Head of caudate nucleus (tissue), 42 donors: ENCODE measurements around the gene TMSB15B.
A peak's percentile ranks its signal among the peaks of the same experiment; 100 is the strongest.
"Not testable (repeated sequence)": the region's sequence is repeated elsewhere in the genome, so short reads cannot be mapped to it uniquely, and the experiment has no call there.

Experiments used
- DNase-seq, 42 donors: peaks; one replicate each; pipeline versions ENCODE4 v3.0.0 to v3.0.0-alpha.2; 2020 to 2021; ENCODE audit warnings: mixed read lengths in 7 of 42
- intact Hi-C: fragments of 100-400 bp; cut with DNase I; formaldehyde crosslinking; loops from one replicate; pipeline ENCODE4 v1.15.0; 2022

Gene TMSB15B

DNA sequence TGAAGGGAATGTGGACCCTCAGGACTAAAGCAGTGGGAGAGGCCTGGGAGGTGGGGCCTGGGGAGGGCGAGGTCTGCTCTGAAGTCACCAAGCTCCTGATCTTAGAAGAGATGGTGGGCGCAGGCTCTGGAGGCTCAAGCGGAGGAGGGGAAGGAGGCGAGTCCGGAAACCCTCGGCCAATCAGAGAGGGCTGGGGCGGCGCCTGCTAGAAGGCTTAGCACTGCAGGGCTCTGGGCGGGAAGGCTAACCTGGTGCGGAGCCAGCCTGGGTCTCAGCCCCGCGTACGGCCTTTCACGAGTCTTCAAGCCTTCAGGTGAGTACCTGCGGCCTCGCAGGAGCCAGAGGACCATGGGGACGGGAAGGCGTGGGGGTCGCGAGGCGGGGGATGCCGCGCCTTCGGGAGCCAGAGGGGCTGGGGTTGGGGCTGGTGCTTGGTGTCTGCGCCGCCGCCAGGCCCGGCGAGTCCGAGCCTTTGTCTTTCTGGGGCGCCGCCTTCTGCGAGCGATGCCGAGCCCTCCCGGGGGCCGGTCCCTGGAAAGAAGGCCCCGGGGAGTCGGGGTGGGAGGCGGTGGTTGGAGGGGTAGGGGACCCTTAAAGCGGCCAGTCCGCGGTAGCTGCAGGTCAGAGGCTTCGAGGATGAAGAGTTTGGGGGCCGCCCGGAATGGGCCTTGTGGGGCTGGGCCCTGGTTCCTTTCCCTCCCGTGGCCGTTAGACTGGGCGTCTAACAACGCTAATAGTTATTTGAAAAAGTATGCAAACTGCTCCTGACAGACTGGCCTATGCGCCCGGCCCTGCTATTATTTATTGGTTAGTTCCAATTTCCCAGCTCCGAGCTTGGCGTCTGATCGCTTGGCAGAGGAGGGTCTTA is at the start of gene TMSB15B:
Gene TMSB15B (plus strand): TSS at position 217 of the 868 bp plus-strand sequence.
- intact Hi-C loops, DNase-seq: not testable (repeated sequence)

DNA sequence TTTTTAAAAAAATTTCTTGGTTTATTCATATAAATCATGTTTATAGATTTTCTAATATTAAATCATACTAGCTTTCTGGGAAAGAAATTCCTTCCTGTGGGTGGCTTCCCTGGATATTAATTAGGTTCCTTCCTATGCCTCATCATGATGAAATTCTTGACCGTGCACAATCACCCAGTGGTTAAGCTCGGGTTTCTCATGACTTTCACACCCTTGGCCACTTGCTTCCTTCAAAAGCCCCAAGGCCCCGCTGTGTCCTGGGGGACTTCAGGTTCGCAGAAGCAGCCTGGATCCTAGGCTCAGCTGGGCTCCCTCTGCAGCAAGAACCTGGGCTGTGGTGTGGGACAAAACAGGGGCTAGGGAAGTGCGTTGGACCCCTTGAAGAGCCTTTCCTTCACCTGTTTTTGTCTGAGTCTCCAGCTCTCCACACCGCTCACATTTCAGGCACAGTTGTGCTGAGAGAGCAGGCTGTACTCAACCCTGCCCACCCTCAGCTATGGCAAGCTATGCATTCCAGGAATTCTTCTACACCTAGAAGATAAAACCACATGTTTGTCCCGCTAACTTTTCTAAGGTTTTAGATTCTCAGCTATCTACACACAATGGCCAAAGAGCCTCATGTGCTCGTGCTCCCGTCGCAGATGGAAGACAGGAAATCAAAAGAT is 48.9 kb upstream of the TMSB15B start:
- DNase-seq: no peak
- intact Hi-C loops: no loop called here

DNA sequence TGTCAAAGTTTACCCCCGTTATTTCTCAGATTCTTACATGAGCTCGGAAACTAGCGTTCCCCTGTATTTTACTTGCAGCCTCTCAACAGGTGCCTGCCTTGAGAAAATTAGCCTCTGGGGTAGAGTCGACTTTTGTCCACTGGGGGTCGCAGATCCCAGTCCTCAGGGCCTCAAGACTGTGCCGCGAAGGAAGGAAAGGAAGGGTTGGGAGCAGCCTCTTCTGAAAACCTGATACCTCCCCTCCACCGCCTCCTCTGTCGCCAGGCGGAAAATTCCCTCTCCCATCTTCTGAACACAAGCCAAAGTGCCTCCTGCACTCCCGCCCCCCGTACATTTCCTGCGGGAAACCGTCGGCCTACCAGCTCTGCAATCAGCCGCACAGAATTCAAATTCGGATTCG is 44.4 kb upstream of the TMSB15B start:
- peak; percentile 11 to 78 (median 48) for DNase-seq
- intact Hi-C loops: no loop called here

DNA sequence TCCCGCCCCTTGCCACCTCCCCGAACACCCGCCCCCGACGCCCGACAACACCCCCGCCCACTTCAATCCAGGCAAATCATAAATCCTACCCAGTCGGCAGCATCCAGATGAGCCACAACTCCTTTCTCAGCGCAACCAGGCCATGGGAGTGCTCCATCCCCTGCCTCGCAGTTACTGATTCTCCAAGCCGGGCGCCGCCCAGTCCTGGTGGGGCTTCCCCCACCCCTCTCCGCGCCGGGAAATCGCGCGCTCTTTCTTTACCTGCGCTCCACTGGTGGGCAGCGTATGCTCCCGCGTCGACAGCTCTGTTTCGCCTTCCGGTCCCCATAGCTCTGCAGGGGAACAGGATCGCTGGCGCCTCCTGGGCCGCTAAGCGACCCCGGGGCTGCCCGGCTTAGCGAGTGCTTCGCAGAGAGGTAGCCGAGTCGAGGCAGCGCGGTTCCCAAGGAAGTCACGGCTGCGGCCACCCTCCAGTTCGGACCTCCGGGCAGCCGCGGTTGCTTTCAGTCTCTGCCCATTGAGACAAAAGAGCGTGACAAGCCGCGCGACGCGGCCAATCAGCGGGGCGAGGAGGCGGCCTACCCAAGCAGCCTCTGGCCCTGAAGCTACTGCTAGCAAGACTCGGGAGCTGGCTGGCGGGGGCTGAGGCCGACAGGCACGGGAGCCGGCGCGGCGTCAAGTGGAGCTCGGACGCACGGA is 43.7 kb upstream of the TMSB15B start:
- peak; percentile 14 to 80 (median 63) for DNase-seq
- intact Hi-C loops: no loop called here

DNA sequence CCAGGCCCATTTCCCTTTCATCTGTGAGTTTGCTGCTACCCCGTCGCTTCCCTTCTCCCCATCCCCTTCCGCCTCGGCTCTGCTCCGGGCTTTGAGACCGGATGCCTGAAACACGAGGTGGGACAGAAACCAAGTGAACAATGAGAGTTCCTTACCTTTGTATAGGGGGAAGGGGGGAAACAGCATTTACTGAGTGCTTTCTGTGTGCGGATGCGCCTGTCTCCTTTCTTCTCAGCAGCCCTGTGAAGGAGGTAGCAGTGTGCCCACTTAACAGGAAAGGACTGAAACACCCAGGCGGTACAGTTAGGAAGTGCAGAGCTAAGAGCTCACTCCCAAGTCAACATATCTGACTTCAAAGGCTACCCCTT is 43.2 kb upstream of the TMSB15B start:
- peak in 12 of 42 donors; percentile 1 to 45 (median 8) for DNase-seq
- intact Hi-C loops: no loop called here

DNA sequence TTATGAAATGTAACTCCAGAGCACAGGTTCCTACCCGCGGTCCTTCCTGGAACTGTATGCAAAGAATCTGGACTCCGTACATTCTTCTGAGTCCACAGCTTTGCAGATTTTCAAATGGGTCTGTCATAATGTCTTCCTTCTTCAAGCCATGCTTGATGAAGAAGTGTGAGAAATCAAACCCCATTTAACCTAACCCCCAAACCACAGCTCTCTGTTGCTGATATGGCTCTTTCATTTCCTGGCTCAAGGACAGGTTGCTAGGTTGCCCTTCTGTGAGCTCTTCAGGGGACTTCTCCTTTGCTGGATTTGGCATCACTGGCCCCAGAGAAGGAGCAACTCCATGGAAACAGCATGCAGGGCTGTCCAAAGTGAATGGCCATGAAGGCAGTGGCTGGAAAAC is 41.9 kb upstream of the TMSB15B start:
- intact Hi-C loops, DNase-seq: not testable (repeated sequence)

DNA sequence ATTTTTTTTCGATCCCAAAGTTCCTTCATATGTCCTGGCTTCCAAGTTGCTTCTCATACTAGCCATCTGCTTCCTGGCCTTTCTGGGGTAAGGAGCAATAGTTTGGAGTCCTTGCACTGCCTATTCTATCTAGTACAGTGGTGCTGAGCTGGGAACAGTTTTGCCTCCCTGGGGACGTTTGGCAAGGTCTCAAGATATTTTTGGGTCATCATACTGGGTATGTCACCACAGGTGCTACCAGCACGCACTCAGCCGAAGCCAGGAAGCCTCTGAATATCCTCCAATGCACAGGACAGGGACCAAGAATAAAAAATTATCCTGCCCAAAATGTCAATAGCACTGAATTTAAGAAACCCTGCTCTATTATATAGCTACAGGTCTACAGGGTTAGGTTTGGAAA is 35.4 kb upstream of the TMSB15B start:
- no peak for DNase-seq

DNA sequence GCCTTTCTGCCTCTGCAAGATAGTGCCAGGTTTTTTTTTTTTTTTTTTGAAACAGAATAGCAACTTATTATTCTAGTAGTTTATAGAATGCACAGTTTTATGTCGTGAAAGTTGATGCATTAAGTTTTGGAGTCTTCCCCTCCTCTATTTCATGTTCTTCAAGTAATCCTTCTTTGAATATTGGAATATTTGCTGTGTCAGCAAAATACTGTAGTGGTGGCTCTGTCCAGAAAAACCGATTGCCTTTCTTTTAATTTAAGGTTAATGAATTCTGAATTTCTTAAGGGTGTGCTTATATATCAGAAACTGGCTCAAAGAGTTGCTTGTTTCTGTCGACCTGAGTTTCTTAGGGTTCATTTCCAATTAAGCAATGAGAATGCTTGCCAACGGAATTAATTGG is 34.8 kb upstream of the TMSB15B start:
- DNase-seq: no peak
- intact Hi-C loops: no loop called here

More for the DNA sequence above, 35.4 kb upstream of the TMSB15B start:
- intact Hi-C loops: no loop called here

DNA sequence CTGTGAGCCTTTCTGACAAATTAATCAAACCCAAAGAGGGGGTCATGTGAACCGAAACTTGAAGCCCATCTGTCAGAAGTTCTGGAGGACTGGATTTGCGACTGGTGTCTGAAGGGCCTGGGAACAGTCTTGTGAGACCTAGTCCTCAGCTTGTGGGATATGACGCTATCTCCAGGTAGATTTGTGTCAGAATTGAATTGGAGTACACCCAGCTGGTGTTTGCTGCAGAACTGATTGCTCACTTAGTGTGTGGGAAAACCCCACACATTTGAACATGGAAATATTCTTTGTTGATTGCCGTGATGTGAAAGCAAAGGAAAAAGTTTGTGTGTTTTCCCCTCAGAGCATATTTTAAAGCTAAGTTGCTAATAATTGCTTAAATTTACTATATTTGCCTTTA is 30.3 kb upstream of the TMSB15B start:
- no peak for DNase-seq
- intact Hi-C loops: no loop called here

DNA sequence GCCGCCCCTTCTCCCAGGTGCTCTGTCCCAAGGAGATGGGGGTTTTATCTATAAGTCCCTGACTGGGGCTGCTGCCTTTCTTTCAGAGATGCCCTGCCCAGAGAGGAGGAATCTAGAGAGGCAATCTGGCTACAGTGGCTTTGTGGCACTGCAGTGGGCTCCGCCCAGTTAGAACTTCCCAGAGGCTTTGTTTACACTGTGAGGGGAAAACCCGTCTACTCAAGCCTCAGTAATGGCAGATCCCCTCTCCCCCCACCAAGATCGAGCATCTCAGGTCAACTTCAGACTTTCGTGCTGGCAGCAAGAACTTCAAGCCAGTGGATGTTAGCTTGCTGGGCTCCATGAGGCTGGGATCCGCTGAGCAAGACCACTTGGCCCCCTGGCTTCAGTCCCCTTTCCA is 22.2 kb upstream of the TMSB15B start:
- DNase-seq, intact Hi-C loops: not testable (repeated sequence)

DNA sequence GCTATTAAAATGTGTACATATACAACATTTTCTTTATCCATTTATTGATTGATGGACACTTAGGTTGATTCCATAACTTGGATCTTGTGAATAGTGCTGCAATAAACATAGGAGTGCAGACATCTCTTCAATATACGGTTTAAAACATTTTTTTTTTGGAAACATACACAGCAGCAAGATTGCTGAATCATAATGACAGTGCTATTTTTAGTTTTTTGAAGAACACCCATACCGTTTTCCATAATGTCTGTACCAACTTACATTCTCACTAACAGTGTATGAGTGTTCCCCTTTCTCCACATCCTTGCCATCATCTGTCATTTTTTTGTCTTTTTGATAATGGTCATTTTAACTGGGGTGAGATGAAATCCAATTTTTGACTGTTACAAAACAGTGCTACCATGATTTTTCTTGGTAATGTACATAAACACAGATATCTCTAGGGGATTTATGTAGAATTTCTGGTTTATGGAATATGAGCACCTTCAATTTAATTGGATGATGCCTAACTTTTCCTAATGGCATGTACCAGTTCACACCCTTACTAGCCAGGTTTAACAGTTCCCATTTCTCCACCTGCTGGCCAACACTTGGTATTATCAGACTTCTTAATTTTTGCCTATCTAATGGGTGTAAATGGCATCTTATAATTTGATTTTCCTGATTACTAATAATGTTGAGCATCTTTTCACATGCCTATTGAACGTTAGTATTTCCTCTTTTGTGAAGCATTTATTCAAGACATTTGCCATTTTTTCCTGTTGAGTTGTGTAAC is 21.0 kb upstream of the TMSB15B start:
- intact Hi-C loops: no loop called here
- peak in 15 of 42 donors; percentile 1 to 53 (median 18) for DNase-seq

DNA sequence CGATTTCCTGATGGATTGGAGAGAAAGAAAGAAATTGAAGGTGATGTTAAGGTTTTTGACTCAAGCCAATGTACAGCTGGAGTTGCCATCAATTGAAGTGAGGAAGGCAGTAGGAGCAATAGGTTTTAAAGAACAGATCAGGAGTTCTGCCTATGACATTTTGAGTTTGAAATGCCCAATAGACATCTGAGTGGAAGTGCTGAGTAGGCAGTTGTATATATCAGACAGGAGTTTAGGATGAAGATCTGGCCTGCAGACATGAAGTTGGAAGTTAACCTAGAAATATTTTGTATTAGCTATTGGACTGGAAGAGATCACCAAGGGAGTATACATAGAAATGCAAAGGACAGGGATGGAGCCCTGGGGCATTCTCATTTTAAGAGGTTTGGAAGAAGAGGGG is 12.9 kb upstream of the TMSB15B start:
- DNase-seq: no peak
- intact Hi-C loops: no loop called here

DNA sequence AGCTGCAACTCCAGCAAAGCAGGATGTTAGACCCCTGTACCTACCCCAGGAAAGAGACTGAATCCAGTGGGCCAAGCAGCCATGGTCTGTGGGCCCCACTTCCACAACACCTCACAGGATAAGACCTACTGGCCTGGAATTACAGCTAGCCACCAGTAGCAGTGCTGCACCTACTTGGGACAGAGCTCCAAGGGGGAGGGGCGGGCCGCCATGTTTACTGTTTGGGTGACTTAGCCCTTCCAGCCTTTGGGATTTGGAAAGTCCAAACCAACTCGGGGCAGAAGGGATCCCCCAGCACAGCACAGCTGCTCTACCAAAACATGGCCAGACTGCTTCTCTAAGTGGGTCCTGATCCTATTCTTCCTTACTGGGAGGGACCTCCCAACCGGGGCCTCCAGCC is 9.1 kb upstream of the TMSB15B start:
- no peak for DNase-seq

DNA sequence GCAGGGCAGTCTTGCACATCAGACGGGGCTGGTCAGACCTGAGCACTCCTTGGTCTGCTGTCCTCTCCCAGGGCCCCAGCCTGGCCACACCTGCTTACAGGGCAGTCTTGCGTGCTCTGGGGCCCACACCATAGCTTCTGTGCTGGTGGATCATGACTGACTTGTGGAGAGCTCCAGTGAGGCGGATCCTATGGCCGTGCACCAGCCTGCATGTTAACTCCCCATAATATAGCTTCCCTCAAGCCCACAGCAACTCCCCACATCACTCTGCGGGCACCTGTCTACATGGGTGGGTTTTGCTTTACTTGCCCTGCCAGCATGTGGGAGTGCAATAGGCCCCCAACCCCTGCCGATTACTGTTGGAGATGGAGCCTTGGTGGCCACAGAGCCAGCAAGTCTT is 8.2 kb upstream of the TMSB15B start:
- DNase-seq: no peak
- intact Hi-C loops: no loop called here

More for the DNA sequence above, 9.1 kb upstream of the TMSB15B start:
- intact Hi-C loops: no loop called here

DNA sequence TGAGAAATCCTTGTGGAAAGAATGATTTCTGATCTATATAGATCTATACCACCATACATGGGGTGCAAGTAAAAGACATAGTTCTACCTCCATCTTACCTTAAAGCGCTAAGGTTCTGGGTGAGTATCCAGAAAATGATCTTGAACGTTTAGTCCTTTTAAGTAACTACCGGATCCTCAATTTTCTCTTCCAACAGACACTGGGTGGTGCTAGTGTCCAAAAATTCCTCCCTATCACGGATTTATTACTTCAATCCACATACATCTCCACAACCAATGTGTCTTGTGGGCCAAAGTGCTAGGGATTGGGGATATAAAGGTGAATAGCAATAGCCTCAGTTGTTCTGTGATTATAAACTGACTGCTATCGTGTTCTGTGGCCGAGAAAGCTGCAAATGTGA is 1.8 kb upstream of the TMSB15B start:
- intact Hi-C loops: not testable (repeated sequence)

DNA sequence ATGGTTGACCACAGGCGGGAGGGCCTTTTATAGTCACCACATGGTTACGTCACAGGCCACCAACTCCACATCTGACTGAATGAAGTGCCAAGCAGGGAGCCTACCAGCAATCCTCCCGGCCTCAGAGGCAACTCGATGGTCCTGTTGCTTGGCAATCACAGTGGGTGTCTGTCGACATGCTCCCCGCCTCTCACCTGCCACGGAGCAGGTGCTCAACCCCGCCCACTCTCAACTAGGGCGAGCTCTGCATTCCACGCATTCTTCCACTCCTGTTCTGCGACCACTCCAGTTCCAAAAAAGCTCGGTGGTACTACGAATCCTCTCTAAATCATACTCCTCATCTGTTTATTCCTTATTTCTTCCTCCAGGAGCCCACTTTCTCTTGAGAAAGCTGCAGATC is 21.1 kb downstream of the TMSB15B start:
- DNase-seq, intact Hi-C loops: not testable (repeated sequence)

More for the DNA sequence above, 1.8 kb upstream of the TMSB15B start:
- DNase-seq: not testable (repeated sequence)

DNA sequence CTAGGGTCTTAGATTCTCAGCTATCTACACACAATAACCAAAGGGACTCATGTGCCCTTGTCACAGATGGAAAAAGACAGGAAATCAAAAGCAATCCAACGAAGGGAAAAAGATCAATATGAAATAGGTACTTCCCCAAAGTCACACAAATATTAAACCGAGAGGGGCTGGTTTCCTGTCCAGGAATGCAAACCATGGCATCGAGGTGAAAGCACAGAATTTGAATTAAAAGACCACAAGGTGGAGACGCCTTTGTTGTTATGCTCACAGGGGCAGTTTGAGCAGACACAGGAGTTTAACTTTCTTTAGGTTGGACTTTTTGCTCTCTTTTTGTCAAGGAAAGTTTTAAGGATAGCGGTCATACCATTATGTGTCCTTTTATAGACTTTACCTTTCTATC is 36.8 kb downstream of the TMSB15B start:
- intact Hi-C loops: no loop called here
- DNase-seq: no peak

DNA sequence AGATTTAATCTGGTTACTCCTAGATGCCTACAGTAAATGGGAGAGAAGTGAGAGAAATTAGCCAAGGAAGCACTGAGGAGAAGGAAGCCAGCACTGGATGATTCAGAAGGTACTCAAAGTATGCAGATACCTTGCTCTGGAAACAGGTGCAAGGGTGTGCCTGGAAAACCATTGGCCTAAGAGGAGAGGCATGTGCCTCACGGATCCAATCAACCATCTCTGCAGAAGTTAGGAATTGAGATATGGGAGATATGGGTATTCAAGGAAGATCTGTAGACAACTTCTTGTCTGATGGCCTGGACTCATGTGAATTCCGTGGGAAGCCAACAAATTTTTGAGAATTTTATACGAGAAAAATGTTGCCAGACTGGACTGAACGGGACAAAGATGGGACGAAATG is 46.4 kb downstream of the TMSB15B start:
- intact Hi-C loops: no loop called here
- no peak for DNase-seq

DNA sequence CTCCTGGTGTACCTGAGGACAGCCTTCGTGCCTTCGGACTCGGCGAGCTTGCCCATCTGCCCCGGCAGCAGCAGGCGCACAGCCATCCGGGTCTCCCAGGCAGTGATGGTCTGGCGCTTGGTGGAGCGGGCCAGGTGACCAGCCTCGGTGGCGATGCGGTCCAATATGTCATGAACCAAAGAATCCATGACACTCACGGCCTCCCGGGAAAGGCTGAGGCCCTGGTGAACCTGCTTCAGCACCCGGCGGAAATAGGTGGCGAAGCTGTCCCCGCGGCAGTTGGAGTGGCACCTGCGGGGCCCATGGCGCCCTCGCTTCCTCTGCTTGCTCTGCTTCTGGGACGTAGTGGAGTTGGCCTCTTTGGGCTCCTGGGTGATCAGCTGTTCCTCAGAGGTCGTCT is 50.7 kb downstream of the TMSB15B start:
- intact Hi-C loops: no loop called here
- no peak for DNase-seq
